Activated CD8-positive, alpha-beta memory T cell treated with anti-CD3 and anti-CD28 coated beads for 1 hour (primary cell): ENCODE results near the gene DYRK1A.

ENCODE experiments used
- DNase-seq, 2 donors: peaks; one replicate each; pipeline ENCODE4 v3.0.0-alpha.2; 2020; ENCODE audit warnings: low read depth in 1 of 2; ENCODE audit errors: extremely low read depth in 1 of 2

Gene DYRK1A

DNA sequence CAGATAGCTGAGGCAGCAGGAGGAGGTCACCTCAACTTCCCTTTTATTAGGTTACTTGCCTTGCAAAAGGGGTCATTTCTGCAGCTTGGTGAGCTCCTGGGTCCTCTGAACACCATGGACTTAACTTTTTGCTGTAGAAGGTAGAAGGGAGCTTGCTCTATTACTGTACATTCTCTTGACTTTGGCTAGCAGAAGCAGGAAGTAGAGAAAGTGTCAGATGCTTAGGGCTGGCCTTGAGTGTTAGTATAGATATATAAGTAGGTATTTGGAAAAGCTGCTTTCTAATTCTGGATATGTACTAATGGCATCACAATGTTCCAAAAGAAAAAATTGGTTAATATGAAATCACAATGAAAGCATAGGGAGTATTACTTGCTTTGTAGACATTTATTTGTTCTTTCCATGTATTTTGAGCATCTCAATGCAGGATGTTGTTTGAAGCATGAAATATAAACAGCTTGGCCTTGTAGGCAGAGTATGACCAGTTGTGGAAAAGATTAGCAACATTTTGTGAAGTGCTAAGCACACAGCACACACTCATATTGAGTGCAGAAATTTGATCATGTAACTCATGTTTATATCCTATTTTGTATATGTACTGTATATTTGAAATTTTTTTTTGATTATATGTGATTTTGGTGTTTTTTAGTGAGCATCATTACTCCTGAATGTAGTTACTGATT lies 108.8 kb downstream of the DYRK1A start:
- DNase-seq: no peak

DNA sequence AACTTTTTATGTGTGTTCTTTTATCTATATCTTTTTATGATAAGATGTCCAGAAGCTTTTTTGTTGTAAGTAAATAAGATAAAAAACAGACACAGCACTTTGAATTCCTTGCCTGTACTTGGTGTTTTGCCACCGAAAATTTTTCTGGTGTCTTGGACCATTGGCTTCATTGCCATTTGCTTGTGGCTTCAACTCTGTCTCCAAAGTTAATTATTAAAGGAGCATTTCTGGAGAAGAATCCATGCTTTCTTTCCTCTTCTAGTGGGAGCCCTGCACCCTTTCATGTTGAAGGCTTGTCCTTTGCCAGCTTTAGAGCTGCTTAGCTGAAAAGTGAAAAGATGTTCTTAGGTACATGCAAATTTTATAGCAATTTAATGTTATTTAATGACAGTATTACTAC lies 112.2 kb downstream of the DYRK1A start:
- DNase-seq: no peak

DNA sequence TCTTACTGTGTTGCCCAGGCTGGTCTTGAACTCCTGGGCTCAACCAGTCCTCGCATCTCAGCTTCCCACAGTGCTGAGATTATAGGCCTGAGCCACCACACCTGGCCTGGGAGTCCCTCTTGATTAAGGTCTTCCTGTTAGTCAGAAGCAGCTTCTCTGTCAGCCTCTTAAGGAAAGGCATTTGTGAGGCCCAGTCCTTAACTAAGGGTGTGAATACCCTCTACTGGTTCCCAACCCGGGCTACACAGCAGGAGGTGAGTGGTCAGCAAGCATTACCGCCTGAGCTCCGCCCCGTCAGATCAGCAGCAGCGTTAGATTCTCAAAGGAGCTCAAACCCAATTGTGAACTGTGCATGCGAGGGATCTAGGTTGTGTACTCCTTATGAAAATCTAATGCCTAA lies 117.2 kb downstream of the DYRK1A start:
- no peak for DNase-seq

DNA sequence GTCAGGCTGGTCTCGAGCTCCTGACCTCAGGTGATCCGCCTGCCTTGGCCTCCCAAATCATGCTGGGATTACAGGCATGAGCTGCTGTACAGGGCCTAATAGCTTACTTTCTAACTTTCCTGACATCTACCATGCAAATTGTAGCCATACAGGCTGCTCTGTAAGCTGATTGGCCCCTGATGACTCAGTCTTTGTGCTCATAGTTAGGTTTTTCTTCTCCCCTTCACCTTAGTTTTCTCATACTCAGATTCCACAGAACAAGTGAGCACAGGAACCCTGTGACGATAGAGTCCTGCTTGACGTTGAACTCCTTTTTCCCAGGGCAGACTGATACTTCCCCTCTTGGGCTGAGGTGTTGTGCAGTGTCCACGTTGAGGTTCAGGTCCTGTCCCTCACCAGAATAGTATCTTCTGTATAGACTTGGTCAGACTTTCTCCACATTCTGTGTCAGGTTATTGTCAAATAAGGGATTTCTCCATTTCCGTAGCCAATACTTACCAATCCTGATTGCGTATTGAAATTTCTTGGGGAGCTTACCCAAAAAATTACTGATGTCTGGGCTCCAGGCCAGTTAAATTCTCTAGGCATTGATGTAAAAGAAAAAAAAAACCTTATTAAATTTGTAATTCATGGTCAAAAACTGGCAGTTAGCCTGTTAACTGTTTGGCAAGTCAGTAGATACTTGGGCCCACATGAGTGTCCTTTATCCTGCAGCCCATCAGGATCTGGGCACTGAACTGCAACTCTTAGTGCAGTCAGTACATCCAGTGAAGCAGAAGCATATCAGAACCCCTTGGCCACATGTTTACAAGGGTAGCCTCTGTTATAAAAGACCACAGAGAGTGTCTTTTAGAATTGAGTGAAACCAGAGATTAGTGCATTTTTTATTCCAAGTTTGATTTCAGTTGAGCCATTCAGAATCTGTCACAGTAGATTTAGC lies 118.2 kb downstream of the DYRK1A start:
- DNase-seq: no peak

DNA sequence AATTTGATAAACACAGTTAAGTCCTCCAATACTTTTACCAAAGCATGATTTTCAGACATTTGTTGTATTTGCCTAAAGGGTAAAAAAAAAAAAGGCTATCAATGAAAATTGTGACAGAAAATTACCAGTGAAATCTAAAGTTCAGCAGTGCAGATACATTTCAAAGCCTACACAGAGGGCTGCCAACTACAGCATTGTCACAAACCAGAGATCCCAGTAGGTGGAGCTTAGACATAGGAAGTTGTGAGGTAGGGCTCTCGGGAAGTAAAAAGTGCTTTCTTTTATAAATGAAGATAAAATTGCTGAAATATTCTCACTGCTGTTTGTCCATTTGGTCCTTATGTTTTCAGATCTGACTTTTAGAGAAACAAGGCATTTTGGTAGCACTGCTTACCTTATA lies 123.0 kb downstream of the DYRK1A start:
- DNase-seq: no peak

DNA sequence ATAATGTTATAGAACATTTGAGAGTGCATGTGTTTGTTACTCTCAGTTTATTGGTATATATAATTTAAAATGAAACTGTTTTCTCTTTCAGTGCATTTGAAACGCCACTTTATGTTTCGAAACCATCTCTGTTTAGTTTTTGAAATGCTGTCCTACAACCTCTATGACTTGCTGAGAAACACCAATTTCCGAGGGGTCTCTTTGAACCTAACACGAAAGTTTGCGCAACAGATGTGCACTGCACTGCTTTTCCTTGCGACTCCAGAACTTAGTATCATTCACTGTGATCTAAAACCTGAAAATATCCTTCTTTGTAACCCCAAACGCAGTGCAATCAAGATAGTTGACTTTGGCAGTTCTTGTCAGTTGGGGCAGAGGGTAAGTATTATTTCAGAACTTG lies 123.5 kb downstream of the DYRK1A start:
- DNase-seq: no peak

DNA sequence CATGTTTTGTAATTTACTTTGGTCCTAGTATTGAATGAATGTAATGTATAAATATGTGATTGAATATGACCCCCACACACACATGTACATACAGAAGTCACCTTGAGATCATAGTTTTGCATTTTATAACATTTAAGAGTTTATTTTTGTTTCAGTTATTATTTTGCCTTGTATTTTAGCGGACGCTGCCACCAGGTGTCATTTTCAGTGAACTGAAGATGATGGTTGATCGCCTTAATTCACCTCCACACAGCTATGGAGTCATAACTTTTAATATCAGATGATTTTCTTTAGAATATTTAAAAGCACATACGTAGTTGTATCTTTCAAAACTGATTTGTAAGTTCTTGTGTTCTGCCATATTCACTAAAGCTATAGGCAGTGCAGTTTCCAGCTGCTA lies 130.4 kb downstream of the DYRK1A start:
- no peak for DNase-seq

DNA sequence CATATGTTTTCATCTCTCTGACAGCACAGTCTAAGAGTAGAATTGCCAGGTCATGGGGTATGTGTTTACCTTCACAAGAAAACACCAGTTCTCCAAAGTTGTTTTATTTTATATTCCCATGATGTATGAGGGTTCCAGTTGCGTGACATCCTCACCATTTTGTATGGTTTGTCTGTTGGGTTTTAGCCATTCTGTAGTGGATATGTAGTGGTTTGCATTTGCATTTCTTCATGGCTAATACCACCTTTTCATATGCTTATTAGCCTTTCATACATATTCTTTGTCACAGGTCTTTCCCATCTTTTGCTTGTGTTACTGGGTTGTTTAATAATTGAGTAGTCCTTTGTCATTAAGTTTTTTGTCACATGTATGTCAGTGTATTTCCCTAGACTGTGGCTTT lies 132.1 kb downstream of the DYRK1A start:
- DNase-seq: no peak

DNA sequence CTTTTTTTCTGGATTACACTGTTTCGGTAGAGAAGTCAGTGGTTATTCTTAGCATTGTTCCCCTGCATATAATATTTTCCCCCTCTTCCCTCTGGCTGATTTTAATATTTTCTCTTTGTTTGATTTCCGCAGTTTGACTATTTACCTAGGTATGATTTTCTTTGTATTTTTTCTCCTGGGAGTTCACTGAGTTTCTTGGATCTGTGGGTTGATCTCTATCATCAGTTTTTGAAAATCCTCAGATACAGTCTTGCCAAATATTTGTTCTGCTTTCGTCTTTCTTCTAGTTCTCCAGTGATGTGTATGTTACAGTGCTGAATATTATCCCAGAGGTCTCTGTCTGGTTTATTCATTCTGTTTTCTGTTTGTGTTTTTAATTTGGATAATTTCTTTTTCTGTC lies 136.4 kb downstream of the DYRK1A start:
- DNase-seq: no peak

DNA sequence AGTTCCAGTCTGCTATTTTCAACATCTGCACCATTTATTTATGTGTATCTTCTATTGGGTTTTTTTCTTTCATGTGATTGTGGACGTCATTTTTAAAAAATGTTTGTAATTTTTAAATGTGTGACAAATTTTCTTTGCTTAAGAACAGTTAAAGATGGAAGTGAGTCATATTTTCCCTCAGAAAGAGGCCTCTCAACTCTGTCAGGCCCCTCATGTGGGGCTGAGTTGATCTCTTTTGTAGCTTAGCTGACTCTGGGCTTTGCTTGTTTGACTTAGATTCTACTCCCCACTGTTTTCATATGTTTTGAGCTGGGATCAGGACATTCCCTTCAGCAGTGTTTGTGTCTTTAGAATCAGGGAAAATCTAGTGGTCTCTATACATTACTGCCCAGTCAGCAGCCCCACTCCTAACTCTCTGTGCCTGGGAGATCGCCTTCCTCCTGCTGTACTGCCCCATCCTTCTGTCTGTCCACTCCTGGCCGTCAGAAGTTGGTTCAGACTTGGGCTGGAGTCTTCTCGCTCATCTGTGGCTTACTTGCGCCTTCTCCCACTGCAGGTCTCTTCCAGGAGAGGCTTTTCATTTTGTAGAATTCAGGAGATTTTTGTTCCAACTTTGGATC lies 137.4 kb downstream of the DYRK1A start:
- DNase-seq: no peak

DNA sequence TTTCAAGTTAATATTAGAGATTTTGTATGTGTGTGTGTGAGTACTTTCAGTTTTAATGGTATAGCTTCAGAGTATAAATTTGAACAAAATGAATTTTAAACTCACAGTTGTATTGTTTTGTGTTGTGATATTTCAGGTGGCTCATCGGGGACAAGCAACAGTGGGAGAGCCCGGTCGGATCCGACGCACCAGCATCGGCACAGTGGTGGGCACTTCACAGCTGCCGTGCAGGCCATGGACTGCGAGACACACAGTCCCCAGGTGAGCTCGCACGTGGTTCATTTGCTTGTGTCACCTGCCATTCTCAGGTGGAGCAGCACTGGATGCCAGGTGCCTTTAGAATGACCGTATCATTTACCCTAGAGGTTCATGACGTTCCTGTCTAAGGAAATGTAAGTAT lies 139.4 kb downstream of the DYRK1A start:
- no peak for DNase-seq

DNA sequence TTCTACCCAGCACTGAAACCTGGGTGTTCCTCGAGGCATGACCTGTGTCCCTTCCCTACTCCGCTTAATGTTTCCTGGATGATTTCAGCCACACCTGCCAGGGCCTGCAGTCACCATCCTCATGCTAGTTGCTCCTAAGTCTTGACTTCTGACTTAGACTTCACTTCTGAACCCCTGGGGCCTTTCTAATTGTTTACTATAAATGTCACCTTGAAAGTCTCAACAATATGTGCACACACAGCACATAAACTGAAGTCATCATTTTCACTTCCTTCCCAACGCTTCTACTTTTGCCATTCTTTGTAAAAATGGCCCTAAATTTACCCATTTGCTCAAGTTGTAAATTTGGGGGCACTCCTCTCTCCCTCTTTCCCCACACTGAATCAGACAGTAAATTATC lies 141.1 kb downstream of the DYRK1A start:
- no peak for DNase-seq

DNA sequence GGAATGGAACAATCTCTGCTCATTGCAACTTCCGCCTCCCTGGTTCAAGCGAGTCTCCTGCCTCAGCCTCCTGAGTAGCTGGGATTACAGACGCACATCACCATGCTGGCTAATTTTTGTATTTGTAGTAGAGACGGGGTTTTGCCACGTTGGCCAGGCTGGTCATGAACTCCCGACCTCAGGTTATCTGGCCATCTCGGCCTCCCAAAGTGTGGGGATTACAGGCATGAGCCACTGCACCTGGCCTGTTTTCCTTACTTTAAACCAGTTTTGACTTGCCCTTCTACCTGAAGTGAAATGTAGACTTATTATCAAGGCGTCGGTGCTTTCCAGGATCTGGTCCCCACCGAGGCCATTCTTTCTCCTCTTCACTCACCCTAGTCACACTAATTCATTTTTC lies 141.8 kb downstream of the DYRK1A start:
- DNase-seq: no peak

DNA sequence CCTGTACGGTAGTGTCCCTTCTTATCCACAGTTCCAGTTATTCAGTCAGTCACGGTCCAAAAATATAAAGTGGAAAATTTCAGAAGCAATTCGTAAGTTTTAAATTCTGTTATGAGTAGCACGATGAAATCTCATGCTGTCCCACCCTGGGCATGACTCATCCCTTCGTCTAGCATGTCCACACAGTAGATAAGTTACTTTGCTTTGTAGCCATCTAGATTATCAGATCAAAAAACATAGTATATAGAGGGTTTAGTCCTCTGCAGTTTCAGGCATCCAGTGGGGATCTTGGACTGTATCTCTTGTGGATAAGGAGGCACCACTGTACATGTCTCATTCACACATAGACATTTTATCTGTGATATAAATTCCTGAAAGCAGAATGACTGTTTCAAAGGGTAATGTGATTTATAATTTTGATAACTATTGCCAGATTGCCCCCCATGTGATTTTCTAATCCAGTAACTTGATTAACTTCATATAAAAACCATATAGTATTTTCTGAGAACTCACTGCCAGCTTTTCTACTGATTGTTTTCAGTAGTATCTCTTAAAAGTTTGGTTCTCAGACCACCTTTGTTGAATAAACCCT lies 143.3 kb downstream of the DYRK1A start:
- no peak for DNase-seq

DNA sequence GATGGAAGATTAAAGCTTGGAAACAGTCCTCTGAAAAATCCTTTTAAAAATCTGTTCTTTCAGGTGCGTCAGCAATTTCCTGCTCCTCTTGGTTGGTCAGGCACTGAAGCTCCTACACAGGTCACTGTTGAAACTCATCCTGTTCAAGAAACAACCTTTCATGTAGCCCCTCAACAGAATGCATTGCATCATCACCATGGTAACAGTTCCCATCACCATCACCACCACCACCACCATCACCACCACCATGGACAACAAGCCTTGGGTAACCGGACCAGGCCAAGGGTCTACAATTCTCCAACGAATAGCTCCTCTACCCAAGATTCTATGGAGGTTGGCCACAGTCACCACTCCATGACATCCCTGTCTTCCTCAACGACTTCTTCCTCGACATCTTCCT lies 145.3 kb downstream of the DYRK1A start:
- no peak for DNase-seq

DNA sequence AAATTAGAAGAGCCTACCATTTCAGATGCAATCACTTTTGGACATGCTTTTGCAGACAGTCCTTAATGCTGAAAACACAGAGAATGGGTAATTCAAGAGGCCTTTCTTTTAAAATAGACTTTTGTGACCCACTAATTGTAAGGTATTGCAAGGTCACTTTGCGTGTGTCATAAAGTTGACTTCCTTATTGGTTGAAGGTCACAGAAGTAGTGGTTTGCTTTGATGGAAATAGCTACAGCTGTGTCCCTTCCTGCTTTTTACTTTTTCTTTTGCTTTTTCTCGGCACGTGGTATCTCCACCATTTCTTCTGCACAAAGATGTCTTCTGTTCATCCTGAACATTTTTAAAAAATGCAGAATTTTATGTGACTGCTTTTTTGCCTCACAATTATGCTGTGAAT lies 146.8 kb downstream of the DYRK1A start:
- no peak for DNase-seq

DNA sequence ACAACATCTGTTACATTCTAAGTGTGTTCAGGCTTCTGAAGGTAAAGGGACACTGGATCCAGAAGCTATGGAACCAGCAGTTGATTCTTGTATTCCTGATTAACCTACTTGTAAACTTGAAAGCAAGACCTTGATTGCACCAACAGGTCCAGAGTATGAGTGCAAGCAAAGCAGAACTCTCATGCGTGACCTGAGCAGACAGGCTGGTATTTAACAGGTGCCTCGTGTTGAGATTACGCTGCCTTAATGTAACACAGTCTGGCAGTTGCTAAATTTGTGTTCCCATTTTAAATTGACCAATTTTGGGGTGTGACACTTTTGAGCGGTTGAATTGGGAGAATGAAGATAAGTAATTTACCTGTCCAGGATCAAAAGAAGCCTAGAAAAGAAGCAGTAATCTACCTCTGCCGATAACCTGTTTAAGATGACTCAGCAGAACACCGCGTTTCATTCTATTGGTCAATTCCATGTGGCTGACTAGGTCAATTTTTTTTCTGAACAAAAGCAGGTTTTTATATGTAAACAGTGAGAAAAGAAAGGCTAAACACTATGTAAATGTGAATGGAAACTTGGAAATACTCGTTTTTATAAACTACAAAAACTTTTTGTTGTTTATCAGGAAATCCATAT lies 147.6 kb downstream of the DYRK1A start:
- DNase-seq: no peak

DNA sequence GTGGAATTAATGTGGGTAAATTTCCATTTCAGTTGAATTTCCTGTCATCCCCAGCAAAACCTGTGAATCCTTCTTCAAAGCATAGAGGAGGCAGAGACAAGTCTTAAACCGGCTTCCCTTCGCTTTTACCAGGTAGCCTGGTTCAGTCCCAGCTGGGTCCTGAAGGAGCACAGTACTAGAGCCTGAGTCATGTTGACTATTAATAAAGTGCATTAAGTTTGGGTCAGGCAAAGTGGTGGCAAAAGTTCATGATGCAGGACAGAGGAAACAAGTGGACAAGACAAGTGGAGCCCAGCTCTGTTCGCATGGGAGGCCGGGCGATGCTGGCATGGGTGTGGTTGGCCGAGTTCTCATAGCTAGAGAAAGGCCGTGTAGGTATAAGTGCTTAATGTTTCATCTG lies 150.4 kb downstream of the DYRK1A start:
- no peak for DNase-seq

DNA sequence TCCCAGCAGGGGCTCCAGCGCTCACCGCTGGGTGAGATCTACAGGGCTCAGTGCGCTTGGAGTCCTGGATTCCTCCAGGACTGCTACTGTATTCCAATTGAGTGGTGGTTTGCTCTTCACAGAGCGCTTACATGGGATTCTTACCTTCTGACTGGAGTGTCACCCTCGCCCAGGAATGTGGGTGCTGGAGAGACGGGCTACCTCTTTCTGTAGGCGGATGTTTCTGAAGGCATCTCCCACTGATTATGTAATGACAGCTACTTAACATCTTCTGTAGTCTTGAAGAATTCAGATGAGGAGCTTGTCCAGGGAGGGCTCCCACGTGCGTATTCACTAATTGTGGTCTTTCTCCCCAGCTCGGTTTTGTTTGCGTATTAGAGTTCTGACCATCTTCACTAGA lies 154.2 kb downstream of the DYRK1A start:
- no peak for DNase-seq

DNA sequence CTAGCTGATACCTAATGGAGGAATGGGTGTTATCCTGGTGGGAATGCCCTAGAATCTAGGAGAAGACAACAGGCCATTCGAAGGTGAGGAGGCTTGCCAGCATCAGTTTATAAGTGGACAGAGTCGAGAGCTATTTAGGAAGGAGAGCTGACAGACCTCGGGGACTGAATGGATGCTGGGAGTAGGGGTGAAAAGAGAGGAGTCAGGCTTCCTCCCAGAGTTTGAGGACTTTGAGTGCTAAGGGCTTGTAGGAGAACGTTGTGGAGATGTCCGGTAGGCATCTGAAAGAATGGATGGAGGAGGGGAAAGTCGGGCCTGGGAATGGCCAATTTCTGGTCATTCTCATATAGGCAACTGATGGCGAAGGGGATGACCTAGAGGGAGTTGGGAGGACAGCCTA lies 155.1 kb downstream of the DYRK1A start:
- no peak for DNase-seq

DNA sequence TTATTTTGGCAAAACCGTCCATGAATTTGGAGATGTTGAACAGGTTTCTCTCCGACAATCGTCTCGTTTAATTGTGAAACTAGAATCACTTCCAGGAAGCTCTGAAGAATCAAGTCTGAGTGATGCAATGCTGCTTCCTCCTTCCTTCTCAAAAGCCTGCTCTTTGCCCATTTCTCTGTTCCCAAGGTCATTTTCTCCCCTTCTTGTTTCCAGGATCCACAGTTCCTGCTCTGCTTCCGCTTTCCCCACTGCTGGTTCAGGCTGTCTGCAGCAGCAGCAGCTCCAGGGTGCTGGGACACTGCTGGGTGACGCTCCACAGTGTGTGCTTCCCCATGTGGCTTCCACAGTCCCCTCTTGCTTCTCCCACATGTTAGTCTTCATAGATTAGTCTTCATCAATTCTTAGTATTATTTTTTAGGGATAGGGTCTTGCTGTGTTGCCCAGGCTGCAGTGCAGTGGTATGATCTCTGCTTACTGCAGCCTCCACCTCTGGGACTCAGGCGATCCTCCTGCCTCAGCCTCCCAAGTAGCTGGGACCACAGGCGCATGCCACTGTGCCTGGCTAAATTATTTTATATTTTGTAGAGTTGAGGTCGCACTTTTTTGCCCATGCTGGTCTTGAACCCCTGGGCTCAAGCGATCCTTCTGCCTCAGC lies 156.2 kb downstream of the DYRK1A start:
- no peak for DNase-seq
